HG02970 (cell line): ENCODE measurements around the gene STK40.
A peak's percentile ranks its signal among the peaks of the same experiment; 100 is the strongest.

Experiments
- ATAC-seq: cut with Tn5 transposase; IDR thresholded peaks from one replicate; pipeline ENCODE4 v1.9.1; 2021; ENCODE audit warnings: mild to moderate bottlenecking, moderate library complexity, moderate number of reproducible peaks; ENCODE audit not compliant: unreplicated experiment, low FRiP score

Gene STK40

GRCh38 chr1:36377791-36378492, 7.8 kb downstream of the STK40 start:
- no peak for ATAC-seq

- ATAC-seq, result no peak
Observed at GRCh38 chr1:36372617-36373016, 13.1 kb downstream of the STK40 start.

GRCh38 chr1:36369061-36369861, 16.5 kb downstream of the STK40 start:
- no peak for ATAC-seq

- ATAC-seq, result no peak
Observed at GRCh38 chr1:36367798-36368197, 17.9 kb downstream of the STK40 start.

GRCh38 chr1:36367066-36367465, 18.7 kb downstream of the STK40 start:
- ATAC-seq, result no peak

GRCh38 chr1:36366091-36366661, 19.5 kb downstream of the STK40 start:
- ATAC-seq, result no peak

GRCh38 chr1:36365381-36365780, 20.3 kb downstream of the STK40 start:
- no peak for ATAC-seq

- ATAC-seq, result no peak
Observed at GRCh38 chr1:36359911-36360550, 25.7 kb downstream of the STK40 start.

GRCh38 chr1:36359383-36359782, 26.3 kb downstream of the STK40 start:
- ATAC-seq, result no peak

- ATAC-seq, result no peak
Observed at GRCh38 chr1:36358514-36359084, 27.1 kb downstream of the STK40 start.

- no peak for ATAC-seq
Observed at GRCh38 chr1:36355811-36356210, 29.9 kb downstream of the STK40 start.

- ATAC-seq, result no peak
Observed at GRCh38 chr1:36354486-36354885, 31.2 kb downstream of the STK40 start.

- no peak for ATAC-seq
Observed at GRCh38 chr1:36352910-36353878, 32.5 kb downstream of the STK40 start.

GRCh38 chr1:36352125-36352909, 33.4 kb downstream of the STK40 start:
- ATAC-seq, result no peak

GRCh38 chr1:36351227-36351977, 34.3 kb downstream of the STK40 start:
- no peak for ATAC-seq

GRCh38 chr1:36350659-36351226, 35.0 kb downstream of the STK40 start:
- ATAC-seq, result no peak

- ATAC-seq, result no peak
Observed at GRCh38 chr1:36349839-36350238, 35.9 kb downstream of the STK40 start.

GRCh38 chr1:36349241-36349671, 36.5 kb downstream of the STK40 start:
- peak; percentile 40 for ATAC-seq
